ENCODE measurements around the gene SIGLEC11. TPM values are rescaled to one million over a fixed set of nuclear protein-coding genes. Genes with fewer than 3 reads are reported as not detected.

SIGLEC11 gene
- total and polyA plus RNA-seq, 4 donors, result 0.49 to 8.9 (median 3.3) TPM

- Histone ChIP-seq H3K27me3 (ENCODE audit: control insufficient read depth in 4 of 4, insufficient read depth in 4 of 4, low read length in 3 of 4) (no peaks in the 10 kb centered on the region), H3K9me3 (ENCODE audit: control insufficient read depth in 4 of 4, low read length in 3 of 4) (no peaks in the 10 kb centered on the region), H3K27ac (ENCODE audit: low read depth in 1 of 2, low read length in 2 of 2) (no peak overlapping the region), H3K9ac (ENCODE audit: low read depth in 1 of 2, low read length in 2 of 2) (no peak overlapping the region), H3K4me3 (ENCODE audit: low read depth in 1 of 3, low read length in 3 of 3) (no peak overlapping the region), H3K4me1 (ENCODE audit: control insufficient read depth in 4 of 4, insufficient read depth in 4 of 4, low read length in 3 of 4) (peaks cover 0 to 3% (median 0%) of the 10 kb centered on the region in 4 donors), H3K36me3 (ENCODE audit: control insufficient read depth in 4 of 4, insufficient read depth in 3 of 4, low read depth in 1 of 4, low read length in 3 of 4) (peaks cover 10 to 86% (median 44%) of the 10 kb centered on the region in 4 donors)
- WGBS, result 92% methylated on average over 12 of the region's 12 CpGs
- DNase-seq (ENCODE audit: low spot score), result no peak
- TF ChIP-seq CTCF (IDR thresholded peaks at IDR 0.05; ENCODE audit: low read depth, low read length, missing input control), result no peak
- TF ChIP-seq FOXA1 (IDR thresholded peaks at IDR 0.05), result no peak
- no peak for TF ChIP-seq FOXA2 (IDR thresholded peaks at IDR 0.05)
- no peak for TF ChIP-seq TAF1 (conservative IDR thresholded peaks at IDR 0.05)
- no peak for TF ChIP-seq JUND (IDR thresholded peaks at IDR 0.05)
- TF ChIP-seq YY1 (IDR thresholded peaks at IDR 0.05), result no peak
- TF ChIP-seq ZBTB33 (IDR thresholded peaks at IDR 0.05), result no peak
- no peak for TF ChIP-seq HNF4A (conservative IDR thresholded peaks at IDR 0.05)
- no peak for TF ChIP-seq RXRA (IDR thresholded peaks at IDR 0.05)
- TF ChIP-seq HNF4G (IDR thresholded peaks at IDR 0.05), result no peak
- no peak for TF ChIP-seq SP1 (IDR thresholded peaks at IDR 0.05)
- TF ChIP-seq ATF3 (IDR thresholded peaks at IDR 0.05), result no peak
- no peak for TF ChIP-seq EGR1 (IDR thresholded peaks at IDR 0.05; ENCODE audit: low read depth in 2 of 2)
- no peak for TF ChIP-seq GABPA (IDR thresholded peaks at IDR 0.05 in 1 of 2, conservative IDR thresholded peaks at IDR 0.05 in 1 of 2)
- TF ChIP-seq, protein P1, sequence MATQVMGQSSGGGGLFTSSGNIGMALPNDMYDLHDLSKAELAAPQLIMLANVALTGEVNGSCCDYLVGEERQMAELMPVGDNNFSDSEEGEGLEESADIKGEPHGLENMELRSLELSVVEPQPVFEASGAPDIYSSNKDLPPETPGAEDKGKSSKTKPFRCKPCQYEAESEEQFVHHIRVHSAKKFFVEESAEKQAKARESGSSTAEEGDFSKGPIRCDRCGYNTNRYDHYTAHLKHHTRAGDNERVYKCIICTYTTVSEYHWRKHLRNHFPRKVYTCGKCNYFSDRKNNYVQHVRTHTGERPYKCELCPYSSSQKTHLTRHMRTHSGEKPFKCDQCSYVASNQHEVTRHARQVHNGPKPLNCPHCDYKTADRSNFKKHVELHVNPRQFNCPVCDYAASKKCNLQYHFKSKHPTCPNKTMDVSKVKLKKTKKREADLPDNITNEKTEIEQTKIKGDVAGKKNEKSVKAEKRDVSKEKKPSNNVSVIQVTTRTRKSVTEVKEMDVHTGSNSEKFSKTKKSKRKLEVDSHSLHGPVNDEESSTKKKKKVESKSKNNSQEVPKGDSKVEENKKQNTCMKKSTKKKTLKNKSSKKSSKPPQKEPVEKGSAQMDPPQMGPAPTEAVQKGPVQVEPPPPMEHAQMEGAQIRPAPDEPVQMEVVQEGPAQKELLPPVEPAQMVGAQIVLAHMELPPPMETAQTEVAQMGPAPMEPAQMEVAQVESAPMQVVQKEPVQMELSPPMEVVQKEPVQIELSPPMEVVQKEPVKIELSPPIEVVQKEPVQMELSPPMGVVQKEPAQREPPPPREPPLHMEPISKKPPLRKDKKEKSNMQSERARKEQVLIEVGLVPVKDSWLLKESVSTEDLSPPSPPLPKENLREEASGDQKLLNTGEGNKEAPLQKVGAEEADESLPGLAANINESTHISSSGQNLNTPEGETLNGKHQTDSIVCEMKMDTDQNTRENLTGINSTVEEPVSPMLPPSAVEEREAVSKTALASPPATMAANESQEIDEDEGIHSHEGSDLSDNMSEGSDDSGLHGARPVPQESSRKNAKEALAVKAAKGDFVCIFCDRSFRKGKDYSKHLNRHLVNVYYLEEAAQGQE (IDR thresholded peaks at IDR 0.05), result no peak
These were observed 44.5 kb upstream of the SIGLEC11 start for GRCh38 chr19:50005428-50005827.

DNA sequence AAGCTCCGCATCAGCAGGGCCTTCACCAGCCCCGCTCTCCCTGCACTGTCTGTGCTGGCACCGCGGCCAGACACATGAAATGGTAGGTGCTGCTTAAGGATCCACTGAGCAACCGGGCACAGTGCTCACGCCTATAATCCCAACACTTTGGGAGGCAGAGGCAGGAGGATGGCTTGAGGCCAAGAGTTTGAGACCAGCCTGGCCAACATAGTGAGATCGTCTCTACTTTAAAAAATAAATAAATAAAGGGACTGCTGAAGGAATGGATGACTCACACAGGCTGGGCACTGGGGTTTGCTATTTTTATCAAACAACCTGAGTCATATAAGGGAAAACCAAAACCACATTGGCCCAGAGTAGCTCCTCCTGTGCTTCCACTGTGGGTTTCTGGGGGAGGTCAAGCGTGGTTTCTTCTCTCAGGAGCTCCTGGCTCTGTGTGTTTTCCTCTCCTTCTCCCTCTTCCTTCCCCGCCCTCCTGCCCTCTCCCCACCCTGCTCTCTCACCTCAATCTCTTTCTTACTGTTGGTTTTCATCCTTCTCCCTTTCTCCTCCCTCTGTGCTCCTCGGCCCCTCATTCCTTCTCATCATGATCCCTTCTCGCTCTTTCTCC is 42.9 kb upstream of the SIGLEC11 start:
- no peaks in the 10 kb centered on the region for H3K27me3 ChIP-seq (ENCODE audit: control insufficient read depth in 4 of 4, insufficient read depth in 4 of 4, low read length in 3 of 4)
- no peak overlapping the region for H3K4me3 ChIP-seq (ENCODE audit: low read depth in 1 of 3, low read length in 3 of 3)
- H3K27ac ChIP-seq (ENCODE audit: low read depth in 1 of 2, low read length in 2 of 2), result no peak overlapping the region
- no peak overlapping the region for H3K9ac ChIP-seq (ENCODE audit: low read depth in 1 of 2, low read length in 2 of 2)
- no peaks in the 10 kb centered on the region for H3K9me3 ChIP-seq (ENCODE audit: control insufficient read depth in 4 of 4, low read length in 3 of 4)
- peaks cover 0 to 3% (median 0%) of the 10 kb centered on the region in 4 donors for H3K4me1 ChIP-seq (ENCODE audit: control insufficient read depth in 4 of 4, insufficient read depth in 4 of 4, low read length in 3 of 4)
- 88% methylated on average over 11 of the region's 11 CpGs for WGBS
- H3K36me3 ChIP-seq (ENCODE audit: control insufficient read depth in 4 of 4, insufficient read depth in 3 of 4, low read depth in 1 of 4, low read length in 3 of 4), result peaks cover 12 to 90% (median 52%) of the 10 kb centered on the region in 4 donors
- no peak for DNase-seq (ENCODE audit: low spot score)
- no peak for TF ChIP-seq EGR1 (IDR thresholded peaks at IDR 0.05; ENCODE audit: low read depth in 2 of 2)
- TF ChIP-seq, protein P2, sequence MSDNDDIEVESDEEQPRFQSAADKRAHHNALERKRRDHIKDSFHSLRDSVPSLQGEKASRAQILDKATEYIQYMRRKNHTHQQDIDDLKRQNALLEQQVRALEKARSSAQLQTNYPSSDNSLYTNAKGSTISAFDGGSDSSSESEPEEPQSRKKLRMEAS (IDR thresholded peaks at IDR 0.05), result no peak
- no peak for TF ChIP-seq YY1 (IDR thresholded peaks at IDR 0.05)
- TF ChIP-seq SP1 (IDR thresholded peaks at IDR 0.05), result no peak
- TF ChIP-seq JUND (IDR thresholded peaks at IDR 0.05), result no peak
- no peak for TF ChIP-seq NR2F2 (IDR thresholded peaks at IDR 0.05)
- TF ChIP-seq HNF4A (conservative IDR thresholded peaks at IDR 0.05), result no peak
- TF ChIP-seq ZBTB33 (IDR thresholded peaks at IDR 0.05), result no peak
- TF ChIP-seq ATF3 (IDR thresholded peaks at IDR 0.05), result no peak
- no peak for TF ChIP-seq FOXA1 (IDR thresholded peaks at IDR 0.05)
- TF ChIP-seq TAF1 (conservative IDR thresholded peaks at IDR 0.05), result no peak
- TF ChIP-seq GABPA (IDR thresholded peaks at IDR 0.05 in 1 of 2, conservative IDR thresholded peaks at IDR 0.05 in 1 of 2), result no peak
- TF ChIP-seq HNF4G (IDR thresholded peaks at IDR 0.05), result no peak

All from liver (tissue), 9 donors.